ENCODE measurements around the gene PRELP.
"Not testable (repeated sequence)": the region's sequence is repeated elsewhere in the genome, so short reads cannot be mapped to it uniquely, and the experiment has no call there.

Gene PRELP

GRCh38 chr1:203454986-203455471 lies 20.6 kb upstream of the PRELP start:
- no peak for DNase-seq

- no peak for DNase-seq
Measured at GRCh38 chr1:203455706-203456105, 19.9 kb upstream of the PRELP start.

GRCh38 chr1:203456577-203456976 lies 19.0 kb upstream of the PRELP start:
- DNase-seq: no peak

- DNase-seq: no peak
Measured at GRCh38 chr1:203458078-203458477, 17.5 kb upstream of the PRELP start.

- DNase-seq: no peak
Measured at GRCh38 chr1:203459671-203460201, 15.9 kb upstream of the PRELP start.

GRCh38 chr1:203461717-203462116 lies 13.9 kb upstream of the PRELP start:
- DNase-seq: no peak

- no peak for DNase-seq
Measured at GRCh38 chr1:203462143-203462542, 13.5 kb upstream of the PRELP start.

- no peak for DNase-seq
Measured at GRCh38 chr1:203462878-203463277, 12.7 kb upstream of the PRELP start.

GRCh38 chr1:203463469-203464062 lies 12.0 kb upstream of the PRELP start:
- no peak for DNase-seq

GRCh38 chr1:203464226-203464625 lies 11.4 kb upstream of the PRELP start:
- DNase-seq: no peak

- no peak for DNase-seq
Measured at GRCh38 chr1:203464743-203465142, 10.9 kb upstream of the PRELP start.

GRCh38 chr1:203465146-203465798 lies 10.3 kb upstream of the PRELP start:
- DNase-seq: no peak

GRCh38 chr1:203465948-203466347 lies 9.7 kb upstream of the PRELP start:
- no peak for DNase-seq

- DNase-seq: not testable (repeated sequence)
Measured at GRCh38 chr1:203466906-203467549, 8.6 kb upstream of the PRELP start.

GRCh38 chr1:203467550-203467921 lies 8.1 kb upstream of the PRELP start:
- no peak for DNase-seq

GRCh38 chr1:203468326-203468725 lies 7.3 kb upstream of the PRELP start:
- no peak for DNase-seq

GRCh38 chr1:203470240-203470639 lies 5.4 kb upstream of the PRELP start:
- no peak for DNase-seq

GRCh38 chr1:203471841-203472240 lies 3.8 kb upstream of the PRELP start:
- DNase-seq: no peak

- DNase-seq: no peak
Measured at GRCh38 chr1:203473281-203473680, 2.3 kb upstream of the PRELP start.

- DNase-seq: no peak
Measured at GRCh38 chr1:203473781-203474305, 1.8 kb upstream of the PRELP start.

GRCh38 chr1:203476216-203476814 lies 709 bp downstream of the PRELP start:
- no peak for DNase-seq

- DNase-seq: no peak
Measured at GRCh38 chr1:203477748-203478147, 2.1 kb downstream of the PRELP start.

GRCh38 chr1:203478231-203478630 lies 2.6 kb downstream of the PRELP start:
- DNase-seq: no peak
